HG02973 (cell line): ENCODE results near the gene GPR183.

Experiments used
- ATAC-seq: cut with Tn5 transposase; IDR thresholded peaks from one replicate; pipeline ENCODE4 v1.9.1; 2021; ENCODE audit warnings: moderate library complexity; ENCODE audit not compliant: unreplicated experiment

Gene GPR183, protein sequence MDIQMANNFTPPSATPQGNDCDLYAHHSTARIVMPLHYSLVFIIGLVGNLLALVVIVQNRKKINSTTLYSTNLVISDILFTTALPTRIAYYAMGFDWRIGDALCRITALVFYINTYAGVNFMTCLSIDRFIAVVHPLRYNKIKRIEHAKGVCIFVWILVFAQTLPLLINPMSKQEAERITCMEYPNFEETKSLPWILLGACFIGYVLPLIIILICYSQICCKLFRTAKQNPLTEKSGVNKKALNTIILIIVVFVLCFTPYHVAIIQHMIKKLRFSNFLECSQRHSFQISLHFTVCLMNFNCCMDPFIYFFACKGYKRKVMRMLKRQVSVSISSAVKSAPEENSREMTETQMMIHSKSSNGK

GRCh38 chr13:99307247-99307646 lies at the start of gene GPR183:
Gene GPR183, minus strand, starts transcription at chr13:99307399. Its CDS starts 11,254 bp downstream, at chr13:99296145.
- ATAC-seq = peak; percentile 53

GRCh38 chr13:99356262-99357091 lies 49.3 kb upstream of the GPR183 start:
- ATAC-seq = peak; percentile 64

GRCh38 chr13:99356012-99356261 lies 48.7 kb upstream of the GPR183 start:
- ATAC-seq = no peak

DNA sequence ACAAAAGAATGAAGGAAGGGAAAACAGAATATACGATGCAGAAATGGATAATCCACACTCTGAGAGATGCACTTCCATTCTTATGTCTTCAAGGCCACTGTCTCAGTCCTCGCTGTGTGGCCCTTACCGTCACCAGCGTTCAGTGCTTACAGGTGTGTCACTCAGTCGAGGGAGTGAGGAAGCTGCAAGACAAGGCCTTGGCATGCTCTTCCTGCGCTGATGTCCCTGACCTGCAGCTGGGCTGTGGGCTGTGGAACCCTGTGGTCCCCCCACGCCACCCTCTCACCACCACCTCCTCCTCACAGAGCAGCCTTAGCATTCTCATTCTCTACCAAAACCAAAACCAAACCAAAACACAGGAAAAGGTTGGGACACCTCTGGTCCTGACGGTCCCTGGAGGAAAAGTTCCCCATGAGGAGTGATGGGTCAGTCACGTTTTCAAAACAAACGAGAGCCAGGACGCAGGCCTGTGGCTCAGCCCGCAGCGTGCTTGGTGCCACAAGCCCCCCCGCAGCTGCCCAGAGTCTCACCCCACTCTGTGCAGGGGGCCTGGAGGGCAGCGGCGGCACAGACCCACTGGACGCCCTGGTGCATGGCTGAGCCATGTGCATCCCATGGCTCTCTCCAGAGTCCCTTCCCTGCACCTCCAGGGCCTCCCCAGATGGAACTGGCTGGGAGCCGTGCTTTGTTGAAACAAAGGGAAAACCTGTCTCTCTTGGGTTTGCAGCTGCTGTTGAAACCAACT lies 48.2 kb upstream of the GPR183 start:
- ATAC-seq = no peak

GRCh38 chr13:99354371-99354951 lies 47.3 kb upstream of the GPR183 start:
- ATAC-seq = no peak

DNA sequence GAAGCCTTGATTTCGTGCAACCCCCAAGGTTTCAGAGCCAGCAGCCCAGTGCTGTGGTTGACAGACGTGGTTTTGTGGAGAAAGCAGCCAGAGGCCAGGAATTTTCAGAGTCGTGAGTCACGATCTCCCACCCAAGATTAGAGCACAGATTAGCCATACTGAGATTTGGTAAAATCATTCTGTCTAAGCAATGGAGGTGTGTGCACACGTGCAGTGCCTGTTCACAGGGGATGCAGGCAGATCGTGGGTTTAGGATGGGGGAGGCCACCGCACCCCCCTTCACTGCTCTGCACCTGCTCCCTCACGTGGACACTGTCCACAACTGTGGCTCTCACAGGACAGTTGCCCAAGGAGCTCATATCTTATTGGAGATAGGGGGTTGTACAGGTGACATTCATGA lies 46.6 kb upstream of the GPR183 start:
- ATAC-seq = no peak

- no peak for ATAC-seq
These were observed 46.0 kb upstream of the GPR183 start for GRCh38 chr13:99353246-99353600.

GRCh38 chr13:99352351-99353245 lies 45.4 kb upstream of the GPR183 start:
- no peak for ATAC-seq

- no peak for ATAC-seq
These were observed 44.6 kb upstream of the GPR183 start for GRCh38 chr13:99351772-99352171.

DNA sequence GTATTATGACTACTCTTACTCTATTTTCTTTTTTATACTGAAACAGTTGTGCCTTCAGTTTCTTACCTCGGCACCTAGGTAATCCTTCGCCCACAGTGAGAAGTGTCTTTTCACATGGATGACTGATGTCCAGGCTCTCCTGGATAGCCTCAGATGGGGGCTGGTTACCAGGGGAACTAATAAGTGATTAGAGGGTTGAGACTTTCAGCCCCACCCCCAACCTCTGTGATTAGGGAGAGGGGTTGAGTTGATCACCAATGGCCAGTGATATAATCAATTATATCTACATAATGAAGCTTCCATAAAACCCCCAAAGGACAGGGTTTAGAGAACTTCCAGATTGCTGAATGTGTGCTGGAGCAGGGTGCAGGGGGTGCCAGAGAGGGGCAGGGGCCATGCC lies 43.0 kb upstream of the GPR183 start:
- no peak for ATAC-seq

GRCh38 chr13:99347911-99348451 lies 40.8 kb upstream of the GPR183 start:
- peak; percentile 59 for ATAC-seq

- ATAC-seq = peak; percentile 39
These were observed 40.2 kb upstream of the GPR183 start for GRCh38 chr13:99347335-99347878.

- no peak for ATAC-seq
These were observed 39.3 kb upstream of the GPR183 start for GRCh38 chr13:99346335-99347042.

GRCh38 chr13:99345345-99345744 lies 38.1 kb upstream of the GPR183 start:
- ATAC-seq = no peak

- ATAC-seq = no peak
These were observed 37.5 kb upstream of the GPR183 start for GRCh38 chr13:99344610-99345208.

GRCh38 chr13:99342723-99343315 lies 35.6 kb upstream of the GPR183 start:
- ATAC-seq = no peak

DNA sequence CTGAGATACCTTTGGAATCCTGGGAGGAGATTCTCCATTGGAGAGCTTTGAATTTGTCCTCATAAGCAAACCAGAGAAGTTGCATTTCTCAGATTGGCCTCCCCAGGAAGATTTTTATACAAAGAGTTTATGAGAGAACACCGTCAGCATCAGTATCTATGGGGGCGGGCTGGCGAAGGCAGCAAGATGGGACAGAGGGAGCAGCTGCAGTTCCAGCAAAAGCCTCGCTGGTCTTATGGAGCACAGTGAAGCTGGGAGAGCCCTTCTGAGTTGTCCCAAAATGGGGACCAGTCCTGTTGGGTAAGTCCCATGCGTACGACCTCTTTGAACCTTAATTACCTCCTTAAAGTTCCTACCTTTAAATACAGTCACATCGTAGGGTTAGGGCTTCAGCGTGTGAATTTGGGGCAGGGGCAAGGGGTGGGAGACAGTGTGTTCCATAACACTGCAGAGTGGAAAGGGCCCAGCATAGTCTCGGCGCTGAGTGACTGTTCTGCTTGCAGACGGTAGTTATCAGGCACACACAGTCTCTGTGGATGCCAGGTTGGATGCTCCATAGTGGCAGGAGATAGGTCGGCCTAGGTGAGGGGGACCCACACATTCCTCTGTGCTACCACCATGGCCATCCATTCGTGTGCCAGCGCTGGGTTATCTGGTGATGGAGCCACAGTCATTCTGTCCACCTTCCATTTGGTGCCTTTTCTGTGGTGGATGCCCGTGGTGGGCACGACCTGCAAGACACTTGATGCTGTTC lies 34.9 kb upstream of the GPR183 start:
- ATAC-seq = no peak

- ATAC-seq = no peak
These were observed 33.4 kb upstream of the GPR183 start for GRCh38 chr13:99340638-99341037.
